ENCODE results near the gene ABL1. TPM values are rescaled to one million over a fixed set of nuclear protein-coding genes. Genes with fewer than 3 reads are reported as not detected.

The ABL1 gene
- total RNA-seq, 2 donors from 2014 or later: 62.8 to 123 TPM

- Histone ChIP-seq H3K9me3 (no peaks in the 10 kb centered on the region), H3K4me3 (no peak overlapping the region), H3K36me3 (no peaks in the 10 kb centered on the region), H3K27ac (no peak overlapping the region), H3K4me1 (ENCODE audit: control insufficient read depth in 1 of 2, low read depth in 2 of 2) (peaks cover 3 to 18% of the 10 kb centered on the region in 2 donors), H3K27me3 (replicated peaks; ENCODE audit: insufficient read depth) (peaks cover 6% of the 10 kb centered on the region)
- DNase-seq (ENCODE audit: low spot score): no peak
- no peak for TF ChIP-seq CTCF (IDR thresholded peaks at IDR 0.05)
- ATAC-seq (ENCODE audit: insufficient number of reproducible peaks, low FRiP score, low read depth): no peak
Measured at GRCh38 chr9:130897848-130898551, 62.9 kb downstream of the ABL1 start.

DNA sequence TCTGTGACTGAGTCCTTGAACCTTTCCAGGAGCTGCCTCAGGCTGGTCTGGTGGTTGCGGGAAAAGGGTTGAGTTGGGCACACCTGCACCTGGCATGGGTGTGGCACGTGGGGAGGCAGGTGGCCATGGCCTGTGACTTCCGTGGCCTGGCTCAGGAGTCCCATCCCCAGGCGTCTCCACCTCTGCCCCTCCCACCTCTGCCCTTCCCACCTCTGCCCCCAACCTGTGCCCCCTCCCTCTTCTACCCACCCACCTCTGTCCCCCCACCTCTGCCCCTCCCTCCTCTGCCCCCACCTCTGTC lies 63.4 kb downstream of the ABL1 start:
- peaks cover 8% of the 10 kb centered on the region for H3K27me3 ChIP-seq (replicated peaks; ENCODE audit: insufficient read depth)
- H3K36me3 ChIP-seq: no peaks in the 10 kb centered on the region
- no peak overlapping the region for H3K4me3 ChIP-seq
- H3K4me1 ChIP-seq (ENCODE audit: control insufficient read depth in 1 of 2, low read depth in 2 of 2): peaks cover 3 to 18% of the 10 kb centered on the region in 2 donors
- ATAC-seq (ENCODE audit: insufficient number of reproducible peaks, low FRiP score, low read depth) (no peak), DNase-seq (ENCODE audit: low spot score) (no peak)
- TF ChIP-seq CTCF (IDR thresholded peaks at IDR 0.05): no peak
- H3K27ac ChIP-seq: no peak overlapping the region
- H3K9me3 ChIP-seq: no peaks in the 10 kb centered on the region

DNA sequence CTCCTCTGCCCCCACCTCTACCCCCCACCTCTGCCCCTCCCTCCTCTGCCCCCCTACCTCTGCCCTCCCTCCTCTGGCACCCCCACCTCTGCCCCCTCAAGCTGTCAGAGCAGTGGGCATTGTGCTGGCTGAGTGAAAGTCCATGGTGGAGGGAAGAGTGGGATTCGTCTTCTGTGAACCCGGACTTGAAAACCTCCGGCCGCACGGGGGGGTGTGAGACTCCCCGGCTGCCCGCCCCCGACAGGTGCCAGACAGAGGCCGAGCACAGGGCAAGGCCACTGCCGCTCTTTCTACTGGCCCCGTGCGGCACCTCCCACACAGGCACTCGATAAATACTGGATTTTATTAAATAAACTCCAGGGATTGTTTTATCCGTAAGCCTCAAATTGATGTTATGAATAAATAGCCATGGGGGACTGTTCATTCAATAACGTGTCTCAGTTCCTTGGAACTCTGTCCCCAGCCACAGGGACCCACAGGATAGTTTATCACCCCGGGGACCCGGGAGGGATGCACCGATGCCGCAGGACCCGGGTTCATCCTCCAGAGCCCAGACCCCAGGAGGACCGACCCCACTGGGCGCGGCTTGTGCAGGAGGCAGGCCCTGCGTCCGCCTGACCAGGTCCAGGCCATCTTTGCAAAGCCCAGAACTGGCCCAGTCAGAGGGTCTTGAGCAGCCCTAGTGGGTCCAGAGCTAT lies 64.1 kb downstream of the ABL1 start:
- peaks cover 3 to 15% of the 10 kb centered on the region in 2 donors for H3K4me1 ChIP-seq (ENCODE audit: control insufficient read depth in 1 of 2, low read depth in 2 of 2)
- no peak for TF ChIP-seq CTCF (IDR thresholded peaks at IDR 0.05)
- DNase-seq (ENCODE audit: low spot score) (no peak), ATAC-seq (ENCODE audit: insufficient number of reproducible peaks, low FRiP score, low read depth) (no peak)
- no peaks in the 10 kb centered on the region for H3K9me3 ChIP-seq
- H3K36me3 ChIP-seq: no peaks in the 10 kb centered on the region
- H3K27ac ChIP-seq: no peak overlapping the region
- H3K27me3 ChIP-seq (replicated peaks; ENCODE audit: insufficient read depth): peaks cover 8% of the 10 kb centered on the region
- no peak overlapping the region for H3K4me3 ChIP-seq

GRCh38 chr9:130900701-130901497 lies 65.8 kb downstream of the ABL1 start:
- ATAC-seq (ENCODE audit: insufficient number of reproducible peaks, low FRiP score, low read depth) (no peak), DNase-seq (ENCODE audit: low spot score) (no peak)
- no peak overlapping the region for H3K27ac ChIP-seq
- H3K4me1 ChIP-seq (ENCODE audit: control insufficient read depth in 1 of 2, low read depth in 2 of 2): no peaks in the 10 kb centered on the region
- H3K9me3 ChIP-seq: no peaks in the 10 kb centered on the region
- H3K27me3 ChIP-seq (replicated peaks; ENCODE audit: insufficient read depth): peaks cover 8% of the 10 kb centered on the region
- no peak for TF ChIP-seq CTCF (IDR thresholded peaks at IDR 0.05)
- H3K4me3 ChIP-seq: no peak overlapping the region
- no peaks in the 10 kb centered on the region for H3K36me3 ChIP-seq
